Neuron (in vitro differentiated cells): ENCODE data around the gene GNMT.
"Not testable (repeated sequence)": the region's sequence is repeated elsewhere in the genome, so short reads cannot be mapped to it uniquely, and the experiment has no call there.

Experiments used
- H2AFZ ChIP-seq: one replicate; pipeline ENCODE4 v1.6.1; 2013; ENCODE audit warnings: low read depth, mild to moderate bottlenecking, inconsistent platforms, low read length, moderate library complexity
- H3K27me3 ChIP-seq: one replicate; pipeline ENCODE4 v1.6.1; 2013; ENCODE audit warnings: low read length; ENCODE audit not compliant: insufficient read depth
- H3K36me3 ChIP-seq: one replicate; pipeline ENCODE4 v1.6.1; 2013; ENCODE audit warnings: low read length; ENCODE audit not compliant: insufficient read depth
- H3K4me1 ChIP-seq: one replicate; pipeline ENCODE4 v1.6.1; 2013; ENCODE audit warnings: low read length; ENCODE audit not compliant: insufficient read depth
- H3K4me3 ChIP-seq: 2 replicates; pipeline ENCODE4 v1.5.1; 2013; ENCODE audit warnings: mild to moderate bottlenecking, low read length, moderate library complexity
- H3K9me3 ChIP-seq: one replicate; pipeline ENCODE4 v1.6.1; 2013; ENCODE audit warnings: low read length

The GNMT gene

DNA sequence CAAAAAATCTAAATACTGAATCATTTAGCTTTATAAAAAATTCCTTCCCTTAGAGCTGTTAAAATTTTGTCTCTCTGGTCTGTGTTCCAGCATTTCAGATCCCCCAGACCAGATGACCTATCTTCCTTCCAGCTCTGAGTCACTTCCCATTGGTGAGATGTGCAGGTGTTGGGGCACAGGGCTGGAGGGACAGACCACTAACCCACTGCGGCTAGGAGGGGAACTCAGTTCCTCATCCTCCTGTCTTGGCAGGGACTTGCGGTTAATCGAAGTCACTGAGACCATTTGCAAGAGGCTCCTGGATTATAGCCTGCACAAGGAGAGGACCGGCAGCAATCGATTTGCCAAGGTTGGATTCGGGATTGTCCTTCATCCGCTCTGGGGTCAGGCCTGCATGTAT is 25.2 kb upstream of the GNMT start:
- H2AFZ ChIP-seq: no peak overlapping the region
- no peaks in the 10 kb centered on the region for H3K9me3 ChIP-seq
- H3K4me1 ChIP-seq: peaks cover 16% of the 10 kb centered on the region
- H3K4me3 ChIP-seq: no peak overlapping the region
- no peaks in the 10 kb centered on the region for H3K27me3 ChIP-seq
- H3K36me3 ChIP-seq: peaks cover 59% of the 10 kb centered on the region

DNA sequence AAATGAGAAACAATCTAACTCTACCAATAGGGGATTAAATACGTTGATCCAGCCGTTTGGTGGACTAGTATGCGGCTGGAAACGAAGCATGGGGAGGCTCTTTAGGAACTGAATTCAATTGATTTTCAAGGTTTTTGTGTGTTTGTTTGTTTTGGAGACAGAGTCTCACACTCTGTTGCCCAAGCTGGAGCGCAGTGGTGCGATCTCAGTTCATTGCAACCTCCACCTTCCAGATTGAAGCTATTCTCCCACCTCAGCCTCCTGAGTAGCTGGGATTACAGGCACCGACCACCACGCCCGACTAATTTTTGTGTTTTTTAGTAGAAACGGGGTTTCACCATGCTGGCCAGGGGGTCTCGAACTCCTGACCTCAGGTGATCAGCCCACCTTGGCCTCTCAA is 24.2 kb upstream of the GNMT start:
- Histone ChIP-seq H3K4me3 (no peak overlapping the region), H2AFZ (no peak overlapping the region), H3K27me3 (no peaks in the 10 kb centered on the region), H3K36me3 (peaks cover 61% of the 10 kb centered on the region), H3K9me3 (no peaks in the 10 kb centered on the region), H3K4me1 (peaks cover 8% of the 10 kb centered on the region)

DNA sequence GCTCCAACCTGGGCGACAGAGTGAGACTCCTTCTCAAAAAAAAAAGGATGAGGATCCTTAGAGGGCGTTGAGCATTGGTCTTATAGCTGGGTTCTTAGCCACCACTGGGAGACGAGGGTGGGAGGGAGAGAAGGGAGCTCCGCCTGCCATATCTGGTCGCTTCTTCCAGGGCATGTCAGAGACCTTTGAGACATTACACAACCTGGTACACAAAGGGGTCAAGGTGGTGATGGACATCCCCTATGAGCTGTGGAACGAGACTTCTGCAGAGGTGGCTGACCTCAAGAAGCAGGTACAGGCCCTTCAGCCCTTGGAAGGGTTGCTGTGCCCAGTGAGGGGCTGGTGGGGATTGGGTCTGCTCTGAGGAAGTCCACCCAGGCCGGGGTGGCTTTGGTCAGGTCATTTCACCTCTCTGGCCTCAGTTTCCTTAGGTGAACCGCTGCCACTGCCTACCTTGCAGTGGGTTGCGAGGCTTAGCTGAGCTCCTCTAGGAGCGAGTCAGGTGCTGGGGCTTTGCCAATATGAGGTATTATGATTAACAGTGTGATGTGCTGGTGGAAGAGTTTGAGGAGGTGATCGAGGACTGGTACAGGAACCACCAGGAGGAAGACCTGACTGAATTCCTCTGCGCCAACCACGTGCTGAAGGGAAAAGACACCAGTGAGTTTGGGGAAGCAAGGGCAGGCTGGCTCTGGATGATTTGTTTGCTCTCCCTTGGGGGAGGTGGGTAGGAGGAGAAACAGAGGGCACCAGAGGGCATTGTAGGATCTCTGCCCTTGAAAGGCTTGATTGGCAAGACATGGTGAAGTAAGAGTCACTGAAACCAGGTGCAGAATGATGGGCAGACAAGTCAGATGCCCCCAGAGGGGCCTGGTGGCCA is 22.8 kb upstream of the GNMT start:
- Histone ChIP-seq H3K4me1 (peaks cover 3% of the 10 kb centered on the region), H2AFZ (no peak overlapping the region), H3K36me3 (peaks cover 58% of the 10 kb centered on the region), H3K27me3 (no peaks in the 10 kb centered on the region), H3K9me3 (no peaks in the 10 kb centered on the region), H3K4me3 (no peak overlapping the region)

DNA sequence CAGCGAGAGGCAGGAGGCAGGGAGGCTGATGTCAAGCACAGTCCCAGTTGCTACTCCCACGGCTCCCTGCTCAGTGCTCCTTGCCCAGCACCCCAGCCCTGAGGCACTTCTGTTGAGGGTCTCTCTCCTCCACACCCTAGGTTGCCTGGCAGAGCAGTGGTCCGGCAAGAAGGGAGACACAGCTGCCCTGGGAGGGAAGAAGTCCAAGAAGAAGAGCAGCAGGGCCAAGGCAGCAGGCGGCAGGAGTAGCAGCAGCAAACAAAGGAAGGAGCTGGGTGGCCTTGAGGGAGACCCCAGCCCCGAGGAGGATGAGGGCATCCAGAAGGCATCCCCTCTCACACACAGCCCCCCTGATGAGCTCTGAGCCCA is 22.1 kb upstream of the GNMT start:
- Histone ChIP-seq H3K4me1 (no peaks in the 10 kb centered on the region), H3K27me3 (no peaks in the 10 kb centered on the region), H2AFZ (no peak overlapping the region), H3K9me3 (no peaks in the 10 kb centered on the region), H3K36me3 (peaks cover 60% of the 10 kb centered on the region), H3K4me3 (no peak overlapping the region)

DNA sequence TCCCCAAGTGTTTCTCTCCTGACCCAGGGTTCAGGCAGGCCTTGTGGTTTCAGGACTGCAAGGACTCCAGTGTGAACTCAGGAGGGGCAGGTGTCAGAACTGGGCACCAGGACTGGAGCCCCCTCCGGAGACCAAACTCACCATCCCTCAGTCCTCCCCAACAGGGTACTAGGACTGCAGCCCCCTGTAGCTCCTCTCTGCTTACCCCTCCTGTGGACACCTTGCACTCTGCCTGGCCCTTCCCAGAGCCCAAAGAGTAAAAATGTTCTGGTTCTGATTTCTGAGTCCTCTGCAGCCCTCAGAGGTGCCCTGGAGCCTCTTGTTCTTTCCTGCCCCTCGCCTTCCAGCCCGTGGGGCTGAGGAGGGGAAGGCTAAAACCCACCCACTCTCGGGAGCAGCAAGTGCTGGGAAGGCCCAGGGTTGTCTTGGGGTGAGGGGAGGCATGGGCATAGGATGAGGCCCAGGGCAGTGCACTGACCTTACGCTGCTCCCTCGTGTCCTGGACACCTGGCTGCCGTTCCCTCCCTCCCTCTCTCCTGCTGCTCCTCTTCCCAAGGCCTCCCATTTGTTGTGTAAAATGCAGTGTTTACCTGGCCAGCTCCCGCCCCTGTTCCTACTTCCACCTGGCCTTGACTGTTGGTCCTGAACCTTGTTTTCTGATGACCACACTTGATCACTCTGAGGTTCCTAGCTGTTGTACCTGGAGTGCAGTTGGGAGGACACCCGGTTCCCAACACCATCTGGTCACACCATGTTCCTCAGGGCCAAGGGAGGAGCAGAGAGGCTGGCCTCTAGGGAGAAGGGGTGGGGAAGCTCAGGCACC is 21.4 kb upstream of the GNMT start:
- no peaks in the 10 kb centered on the region for H3K9me3 ChIP-seq
- H3K36me3 ChIP-seq: peaks cover 62% of the 10 kb centered on the region

DNA sequence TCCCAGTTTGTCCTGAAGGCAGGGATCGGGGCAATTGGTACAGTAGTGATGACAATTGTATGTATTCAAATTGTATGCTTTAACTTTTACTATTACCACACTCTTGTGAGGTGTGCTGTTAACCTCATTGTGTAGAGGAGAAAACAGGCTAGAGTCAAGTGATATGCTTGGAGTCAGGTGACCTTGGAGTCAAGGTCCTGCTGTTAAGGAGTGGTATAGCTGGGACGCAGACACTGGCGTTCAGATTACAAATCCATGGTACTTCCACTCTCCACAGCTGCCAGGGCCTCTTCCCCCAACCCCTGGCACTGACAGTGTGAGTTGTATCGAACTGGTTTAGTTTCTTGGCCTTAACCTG is 20.8 kb upstream of the GNMT start:
- Histone ChIP-seq H3K9me3 (no peaks in the 10 kb centered on the region), H3K4me1 (no peaks in the 10 kb centered on the region), H2AFZ (no peak overlapping the region), H3K4me3 (no peak overlapping the region), H3K27me3 (no peaks in the 10 kb centered on the region), H3K36me3 (peaks cover 58% of the 10 kb centered on the region)

More for the DNA sequence above, 21.4 kb upstream of the GNMT start:
- Histone ChIP-seq H3K4me3 (no peak overlapping the region), H3K4me1 (no peaks in the 10 kb centered on the region), H2AFZ (no peak overlapping the region), H3K27me3 (no peaks in the 10 kb centered on the region)

DNA sequence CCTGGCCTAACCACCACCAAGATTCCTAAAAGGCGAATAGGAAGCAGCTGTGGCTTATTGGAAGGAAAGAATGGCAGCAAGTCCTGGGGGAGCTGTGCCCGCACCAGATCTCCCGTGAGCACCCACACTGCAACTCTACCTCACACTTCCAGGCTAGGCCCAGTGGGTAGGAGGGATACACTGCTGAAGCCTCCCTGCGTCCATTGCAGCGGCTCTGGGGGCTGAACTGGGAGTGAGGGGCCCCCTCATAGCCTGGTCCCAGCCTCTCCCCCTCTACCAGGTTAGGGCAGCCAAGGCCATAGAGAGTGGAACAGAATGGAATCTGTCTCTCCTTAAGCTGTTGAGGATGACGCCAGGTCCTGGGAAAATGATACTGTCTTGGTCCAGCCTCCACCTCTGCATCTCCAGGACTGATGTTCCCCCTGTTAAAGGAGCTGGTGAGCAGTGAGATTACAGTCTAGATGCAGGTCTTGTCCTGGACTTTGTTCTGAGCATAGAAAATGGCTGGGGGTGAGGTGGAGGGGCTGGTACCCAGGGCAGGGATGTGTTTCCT is 20.0 kb upstream of the GNMT start:
- Histone ChIP-seq H3K36me3 (peaks cover 53% of the 10 kb centered on the region), H3K4me3 (no peak overlapping the region), H3K4me1 (no peaks in the 10 kb centered on the region)

DNA sequence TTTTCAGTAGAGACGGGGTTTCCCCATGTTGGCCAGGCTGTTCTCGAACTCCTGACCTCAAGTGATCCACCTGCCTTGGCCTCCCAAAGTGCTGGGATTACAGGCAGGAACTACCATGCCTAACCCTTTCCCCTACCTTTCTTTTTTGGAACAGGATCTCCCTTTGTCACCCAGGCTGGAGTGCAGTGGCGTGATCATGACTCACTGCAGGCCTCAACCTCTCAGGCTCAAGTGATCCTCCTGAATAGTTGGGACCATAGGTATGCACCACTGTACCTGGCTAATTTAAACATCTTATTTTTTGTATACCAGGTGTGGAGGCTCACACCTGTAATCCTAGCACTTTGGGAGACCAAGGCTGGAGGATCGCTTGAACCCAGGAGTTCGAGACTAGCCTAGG is 19.2 kb upstream of the GNMT start:
- peaks cover 46% of the 10 kb centered on the region for H3K36me3 ChIP-seq
- H3K27me3 ChIP-seq, H3K4me3 ChIP-seq, H3K4me1 ChIP-seq, H2AFZ ChIP-seq, H3K9me3 ChIP-seq: not testable (repeated sequence)

More for the DNA sequence above, 20.0 kb upstream of the GNMT start:
- Histone ChIP-seq H3K27me3 (no peaks in the 10 kb centered on the region), H2AFZ (no peak overlapping the region), H3K9me3 (no peaks in the 10 kb centered on the region)

DNA sequence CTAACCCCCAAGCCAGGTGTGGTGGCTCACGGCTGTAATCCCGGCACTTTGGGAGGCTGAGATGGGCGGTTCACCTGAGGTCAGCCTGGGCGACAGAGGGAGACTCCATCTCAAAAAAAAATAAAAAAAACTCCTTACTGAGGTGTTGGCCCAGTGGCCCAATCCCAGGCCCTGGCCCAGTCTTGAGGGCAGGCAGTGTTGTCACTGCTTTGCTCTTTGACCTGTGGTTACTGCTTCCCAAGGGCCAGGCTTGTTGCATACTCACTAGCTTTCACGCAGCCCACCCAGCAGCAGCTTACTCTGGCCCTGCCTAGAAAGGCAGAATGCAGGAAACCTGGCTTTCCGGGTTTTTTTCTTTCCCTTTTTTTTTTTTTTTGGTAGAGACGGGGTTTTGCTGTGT is 18.1 kb upstream of the GNMT start:
- Histone ChIP-seq H3K36me3 (peaks cover 39% of the 10 kb centered on the region), H3K9me3 (no peaks in the 10 kb centered on the region), H3K4me3 (no peak overlapping the region), H3K27me3 (no peaks in the 10 kb centered on the region), H3K4me1 (no peaks in the 10 kb centered on the region), H2AFZ (no peak overlapping the region)

DNA sequence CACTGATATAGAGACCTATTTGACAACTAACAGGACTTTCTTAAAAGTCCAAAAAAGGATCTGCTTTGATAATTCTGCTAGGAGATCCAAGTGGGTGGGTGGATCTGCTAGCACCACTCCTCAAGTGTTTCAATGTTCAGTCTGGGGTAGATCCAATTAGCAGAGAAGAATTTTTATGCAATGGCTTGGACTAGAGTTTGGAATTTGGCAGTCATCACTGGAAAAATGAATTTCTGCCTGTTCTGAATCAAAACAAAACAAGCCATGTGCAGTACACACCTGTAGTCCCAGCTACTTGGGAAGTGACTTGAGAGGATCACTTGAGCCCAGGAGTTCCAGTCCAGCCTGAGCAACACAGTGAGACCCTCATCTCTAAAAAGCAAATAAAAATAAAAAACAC is 12.6 kb upstream of the GNMT start:
- no peak overlapping the region for H2AFZ ChIP-seq
- H3K27me3 ChIP-seq: no peaks in the 10 kb centered on the region
- H3K4me3 ChIP-seq: no peak overlapping the region
- peaks cover 8% of the 10 kb centered on the region for H3K36me3 ChIP-seq
- no peaks in the 10 kb centered on the region for H3K9me3 ChIP-seq
- H3K4me1 ChIP-seq: no peaks in the 10 kb centered on the region

DNA sequence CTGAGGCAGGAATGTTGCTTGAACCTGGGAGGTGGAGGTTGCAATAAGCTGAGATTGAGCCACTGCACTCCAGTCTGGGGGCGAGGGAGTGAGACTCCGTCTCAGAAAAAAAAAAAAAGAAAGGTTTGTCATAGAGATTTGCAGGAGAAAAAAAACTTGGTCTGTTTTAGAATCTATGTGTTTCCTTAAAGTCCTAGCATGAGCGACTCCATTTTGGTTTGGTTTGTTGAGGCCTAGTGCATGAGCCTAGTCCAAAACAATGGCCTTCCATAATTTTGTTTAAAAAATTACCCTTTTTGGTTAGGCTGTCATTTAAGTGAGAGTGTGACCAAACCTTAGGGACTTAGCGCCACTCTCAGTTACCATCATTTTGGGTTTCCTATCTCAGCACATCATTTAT is 8.2 kb upstream of the GNMT start:
- Histone ChIP-seq H3K9me3 (no peaks in the 10 kb centered on the region), H3K4me1 (no peaks in the 10 kb centered on the region), H2AFZ (no peak overlapping the region), H3K36me3 (no peaks in the 10 kb centered on the region), H3K27me3 (no peaks in the 10 kb centered on the region), H3K4me3 (no peak overlapping the region)

DNA sequence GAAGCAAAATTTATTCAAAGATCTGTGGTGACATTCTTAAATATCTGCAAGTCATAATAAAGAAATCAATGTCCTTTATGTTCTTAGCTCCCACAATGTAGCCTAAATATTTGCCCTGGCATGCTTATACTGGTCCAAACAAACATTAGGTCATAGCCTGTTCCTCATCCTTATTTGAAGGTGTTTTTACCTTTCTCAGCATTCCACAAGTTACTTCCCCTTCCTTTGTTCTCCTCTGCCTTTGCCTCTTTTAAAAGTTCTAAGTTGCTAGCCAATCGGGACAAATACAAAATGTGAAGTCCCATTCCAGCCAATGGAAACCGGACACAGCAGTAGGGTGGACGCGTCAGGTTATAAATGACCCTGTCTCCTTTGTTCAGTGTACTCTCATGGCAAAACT is 6.1 kb upstream of the GNMT start:
- not testable (repeated sequence) for H3K36me3 ChIP-seq, H3K4me1 ChIP-seq, H3K27me3 ChIP-seq, H3K9me3 ChIP-seq, H3K4me3 ChIP-seq, H2AFZ ChIP-seq

DNA sequence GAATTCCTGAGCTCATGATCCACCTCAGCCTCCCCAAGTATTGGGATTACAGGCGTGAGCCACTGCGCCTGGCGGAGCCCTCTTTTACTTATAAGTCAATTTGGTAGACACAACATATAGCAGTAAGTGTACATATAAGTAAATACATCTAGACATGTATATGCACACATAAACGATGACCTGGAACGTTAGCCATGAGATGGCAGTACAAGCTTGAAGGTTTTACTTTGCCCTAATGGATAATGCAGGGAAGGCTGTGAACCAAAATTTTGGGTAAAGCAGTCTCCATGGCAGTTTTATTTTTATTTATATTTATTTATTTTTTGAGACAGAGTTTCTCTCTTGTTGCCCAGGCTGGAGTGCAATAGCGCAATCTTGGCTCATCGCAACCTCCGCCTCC is 2.4 kb upstream of the GNMT start:
- Histone ChIP-seq H3K9me3 (no peaks in the 10 kb centered on the region), H3K27me3 (no peaks in the 10 kb centered on the region), H3K36me3 (peaks cover 3% of the 10 kb centered on the region), H2AFZ (no peak overlapping the region), H3K4me3 (no peak overlapping the region), H3K4me1 (no peaks in the 10 kb centered on the region)
